ENCODE data around the gene RPS2.

- no peak for TF ChIP-seq POLR2AphosphoS5 (IDR thresholded peaks at IDR 0.05; ENCODE audit: low read depth, low read length)
- TF ChIP-seq POLR2A (IDR thresholded peaks at IDR 0.05; ENCODE audit: low read depth, low read length): no peak
- no peak for TF ChIP-seq TAF1 (IDR thresholded peaks at IDR 0.05; ENCODE audit: borderline replicate concordance, low read depth, low read length)
These were observed 19.9 kb downstream of the RPS2 start for GRCh38 chr16:1944612-1945199.

Data from GM12892 (cell line).